ENCODE measurements around the gene DNAJB2. TPM values are rescaled to one million over a fixed set of nuclear protein-coding genes. Genes with fewer than 3 reads are reported as not detected.
A peak's percentile ranks its signal among the peaks of the same experiment; 100 is the strongest.

Gene DNAJB2
- total and polyA plus RNA-seq, 7 experiments from 2014 or later: 6.7 to 134 (median 107) TPM

DNA sequence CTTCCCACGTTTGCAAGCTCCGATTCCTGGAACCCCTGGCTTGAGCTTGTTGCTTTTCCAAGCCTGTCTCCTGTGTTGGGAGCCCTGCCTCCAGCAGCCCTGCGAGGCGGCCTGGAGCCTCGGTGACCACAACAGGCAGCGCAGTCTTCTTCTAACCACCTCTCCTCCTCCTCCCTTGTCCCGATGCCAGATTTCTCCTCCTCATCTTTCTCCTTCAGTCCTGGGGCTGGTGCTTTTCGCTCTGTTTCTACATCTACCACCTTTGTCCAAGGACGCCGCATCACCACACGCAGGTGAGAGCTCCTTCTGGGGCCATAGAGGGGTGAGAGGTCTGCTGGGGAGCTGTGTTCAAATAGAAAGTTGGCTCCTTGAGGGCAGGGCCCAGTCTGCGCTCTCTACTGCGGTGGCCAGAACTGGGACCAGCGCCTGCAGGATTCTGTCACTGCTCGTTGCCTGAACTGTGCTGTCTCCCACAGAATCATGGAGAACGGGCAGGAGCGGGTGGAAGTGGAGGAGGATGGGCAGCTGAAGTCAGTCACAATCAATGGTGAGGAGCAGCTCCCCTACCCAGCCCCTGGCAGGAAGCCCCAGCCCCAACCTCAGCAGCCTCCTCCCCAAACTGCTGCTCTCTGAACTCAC is 3.9 kb downstream of the DNAJB2 start:
- peaks cover 24 to 50% (median 41%) of the 10 kb centered on the region in 7 donors for H3K4me1 Mint-ChIP-seq
- ChIA-PET CTCF (interaction anchor here (12.9 kb wide), 1 partner anchor 13 kb away, joined by 194 read pairs; no protein-coding TSS in a partner anchor), POLR2A (interaction anchor here (0.8 to 8.2 kb wide), 5 partner anchors 12 to 110 kb away, joined by 6 to 214 read pairs (median 9); partner anchors contain the start of genes ANKZF1, ATG9A, TUBA4A and TUBA4B)
- no peaks in the 10 kb centered on the region for H3K27me3 Mint-ChIP-seq
- peaks cover 0 to 30% (median 10%) of the 10 kb centered on the region in 5 donors for H3K36me3 Mint-ChIP-seq
- peak overlapping the region in 1 of 10 donors; percentile 59 for H3K4me3 Mint-ChIP-seq
- H3K27me3 ChIP-seq (ENCODE audit: control insufficient read depth in 2 of 2, insufficient read depth in 2 of 2, low read length in 2 of 2): no peaks in the 10 kb centered on the region
- ATAC-seq (no peak), DNase-seq (no peak)
- H3K36me3 ChIP-seq (ENCODE audit: control insufficient read depth in 2 of 3, insufficient read depth in 3 of 3, low read length in 3 of 3): peaks cover 11 to 64% (median 28%) of the 10 kb centered on the region in 3 experiments
- peak overlapping the region in 7 of 9 donors; percentile 28 to 100 (median 82) for H3K27ac Mint-ChIP-seq
- intact Hi-C loops (cut with micrococcal nuclease): no loop called here
- no peaks in the 10 kb centered on the region for H3K9me3 ChIP-seq (ENCODE audit: control insufficient read depth in 2 of 3, low read length in 3 of 3)
- H3K4me3 ChIP-seq (ENCODE audit: low read length): no peak overlapping the region
- peaks cover 18 to 25% of the 10 kb centered on the region in 2 donors for H3K4me1 ChIP-seq (ENCODE audit: control insufficient read depth in 2 of 2, insufficient read depth in 2 of 2, low read length in 2 of 2)
- H3K27ac ChIP-seq (ENCODE audit: low read depth, low read length): peak overlapping the region; percentile 24
- no peaks in the 10 kb centered on the region for H3K9me3 Mint-ChIP-seq

DNA sequence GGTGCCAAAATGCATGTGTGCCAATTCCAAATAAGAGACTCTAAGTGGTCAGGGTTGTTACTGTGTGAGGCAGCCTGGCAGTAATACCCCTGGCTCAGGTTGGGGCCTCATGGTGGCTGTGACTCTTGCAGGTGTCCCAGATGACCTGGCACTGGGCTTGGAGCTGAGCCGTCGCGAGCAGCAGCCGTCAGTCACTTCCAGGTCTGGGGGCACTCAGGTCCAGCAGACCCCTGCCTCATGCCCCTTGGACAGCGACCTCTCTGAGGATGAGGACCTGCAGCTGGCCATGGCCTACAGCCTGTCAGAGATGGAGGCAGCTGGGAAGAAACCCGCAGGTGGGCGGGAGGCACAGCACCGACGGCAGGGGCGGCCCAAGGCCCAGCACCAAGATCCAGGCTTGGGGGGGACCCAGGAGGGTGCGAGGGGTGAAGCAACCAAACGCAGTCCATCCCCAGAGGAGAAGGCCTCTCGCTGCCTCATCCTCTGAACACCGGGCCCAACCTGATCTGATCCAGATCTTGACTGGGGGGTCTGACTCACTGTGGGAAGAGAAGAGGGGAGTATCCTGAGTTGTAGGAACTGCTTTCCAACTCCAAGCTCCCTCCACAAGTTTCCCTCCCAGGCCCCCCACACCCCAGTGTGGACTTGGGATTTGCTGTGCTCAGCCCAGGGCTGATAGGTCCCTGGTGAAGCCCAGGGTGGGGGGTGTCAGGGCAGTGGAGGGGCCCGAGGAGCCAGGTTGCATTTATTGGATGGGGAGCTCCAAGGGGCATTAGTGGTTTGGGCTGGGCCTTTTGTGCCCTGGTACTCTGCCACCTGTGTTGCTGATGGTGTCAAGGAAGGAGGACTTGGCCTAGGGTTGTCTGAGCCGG is 5.6 kb downstream of the DNAJB2 start:
- Mint-ChIP-seq H3K4me1 (peaks cover 14 to 36% (median 29%) of the 10 kb centered on the region in 7 donors), H3K9me3 (no peaks in the 10 kb centered on the region), H3K27me3 (no peaks in the 10 kb centered on the region), H3K36me3 (peaks cover 0 to 30% (median 10%) of the 10 kb centered on the region in 5 donors), H3K27ac (peak overlapping the region in 3 of 9 donors; percentile 14 to 46 (median 16)), H3K4me3 (no peak overlapping the region)
- no peak for DNase-seq
- ChIA-PET POLR2A (interaction anchor here (1.1 to 1.9 kb wide), 2 partner anchors 46 to 108 kb away, joined by 4 to 6 read pairs; partner anchors contain the start of gene CNPPD1), CTCF (interaction anchor here (12.9 kb wide), 1 partner anchor 11 kb away, joined by 194 read pairs; no protein-coding TSS in a partner anchor)
- intact Hi-C loops (cut with micrococcal nuclease): no loop called here
- Histone ChIP-seq H3K4me3 (ENCODE audit: low read length) (no peak overlapping the region), H3K9me3 (ENCODE audit: control insufficient read depth in 2 of 3, low read length in 3 of 3) (no peaks in the 10 kb centered on the region), H3K4me1 (ENCODE audit: control insufficient read depth in 2 of 2, insufficient read depth in 2 of 2, low read length in 2 of 2) (peaks cover 10 to 16% of the 10 kb centered on the region in 2 donors), H3K36me3 (ENCODE audit: control insufficient read depth in 2 of 3, insufficient read depth in 3 of 3, low read length in 3 of 3) (peaks cover 11 to 64% (median 28%) of the 10 kb centered on the region in 3 experiments), H3K27ac (ENCODE audit: low read depth, low read length) (peak overlapping the region; percentile 46), H3K27me3 (ENCODE audit: control insufficient read depth in 2 of 2, insufficient read depth in 2 of 2, low read length in 2 of 2) (no peaks in the 10 kb centered on the region)
- ATAC-seq: no peak

DNA sequence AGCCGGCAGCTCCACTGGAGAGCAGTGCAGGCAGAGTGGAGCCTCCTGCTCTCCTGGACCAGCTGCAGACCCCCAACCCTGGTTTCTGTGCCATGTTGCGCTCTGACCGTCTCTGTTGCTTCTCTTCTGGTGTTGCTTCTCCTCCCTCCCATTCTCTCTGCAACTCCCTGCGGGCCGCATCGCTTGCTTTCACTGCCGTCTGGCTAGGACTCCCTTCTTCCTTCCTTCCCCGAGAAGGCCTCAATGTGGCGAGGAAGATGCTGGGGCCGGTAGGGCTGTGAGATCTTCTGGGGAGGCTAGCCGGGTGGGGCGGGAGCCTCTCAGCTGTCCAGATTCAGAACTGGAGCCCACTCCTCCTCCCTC is 6.2 kb downstream of the DNAJB2 start:
- H3K4me3 Mint-ChIP-seq: no peak overlapping the region
- H3K27ac ChIP-seq (ENCODE audit: low read depth, low read length): peak overlapping the region; percentile 46
- DNase-seq (no peak), ATAC-seq (no peak)
- peaks cover 5 to 10% of the 10 kb centered on the region in 2 donors for H3K4me1 ChIP-seq (ENCODE audit: control insufficient read depth in 2 of 2, insufficient read depth in 2 of 2, low read length in 2 of 2)
- H3K27ac Mint-ChIP-seq: peak overlapping the region in 5 of 9 donors; percentile 17 to 76 (median 26)
- H3K9me3 Mint-ChIP-seq: no peaks in the 10 kb centered on the region
- H3K4me3 ChIP-seq (ENCODE audit: low read length): no peak overlapping the region
- H3K27me3 ChIP-seq (ENCODE audit: control insufficient read depth in 2 of 2, insufficient read depth in 2 of 2, low read length in 2 of 2): no peaks in the 10 kb centered on the region
- H3K36me3 ChIP-seq (ENCODE audit: control insufficient read depth in 2 of 3, insufficient read depth in 3 of 3, low read length in 3 of 3): peaks cover 11 to 63% (median 28%) of the 10 kb centered on the region in 3 experiments
- peaks cover 0 to 30% (median 9%) of the 10 kb centered on the region in 5 donors for H3K36me3 Mint-ChIP-seq
- ChIA-PET CTCF (interaction anchor here (2.0 to 12.9 kb wide), 2 partner anchors 10 to 11 kb away, joined by 12 to 194 read pairs; no protein-coding TSS in a partner anchor), POLR2A (interaction anchor here (1.1 kb wide), 2 partner anchors 32 to 109 kb away, joined by 3 to 4 read pairs; partner anchors contain the start of genes CNPPD1 and TUBA4B)
- no peaks in the 10 kb centered on the region for H3K27me3 Mint-ChIP-seq
- peaks cover 8 to 30% (median 22%) of the 10 kb centered on the region in 7 donors for H3K4me1 Mint-ChIP-seq
- no peaks in the 10 kb centered on the region for H3K9me3 ChIP-seq (ENCODE audit: control insufficient read depth in 2 of 3, low read length in 3 of 3)
- intact Hi-C loops (cut with micrococcal nuclease): no loop called here

DNA sequence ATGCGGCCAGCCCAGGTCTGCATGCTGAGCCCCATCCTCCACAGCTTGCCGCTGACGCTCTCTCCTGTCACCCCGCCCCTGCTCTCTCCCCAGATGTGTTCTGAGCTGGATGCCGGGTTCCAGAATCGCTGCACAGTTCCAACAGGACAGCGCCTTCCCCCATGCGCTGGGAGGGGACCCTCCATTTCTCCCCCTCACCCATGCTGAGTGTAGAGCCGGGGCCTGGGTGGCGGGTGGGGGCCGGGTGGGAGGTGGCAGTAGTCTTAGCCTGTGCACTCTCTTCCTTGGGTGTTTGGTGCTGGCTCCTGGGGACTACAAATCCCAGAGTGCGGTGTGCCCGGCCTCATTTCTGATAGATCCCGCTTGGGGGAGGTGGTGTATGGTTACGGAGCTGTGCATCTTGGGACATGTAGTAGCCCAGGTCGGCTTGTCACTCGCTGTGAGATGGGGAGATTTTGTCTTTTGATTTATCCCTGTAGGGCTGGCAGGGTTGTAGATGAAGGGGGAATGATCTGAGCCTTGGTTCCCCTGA is 6.8 kb downstream of the DNAJB2 start:
- Mint-ChIP-seq H3K36me3 (peaks cover 0 to 28% (median 8%) of the 10 kb centered on the region in 5 donors), H3K4me3 (no peak overlapping the region), H3K27me3 (no peaks in the 10 kb centered on the region), H3K27ac (peak overlapping the region in 4 of 9 donors; percentile 17 to 54 (median 27)), H3K9me3 (no peaks in the 10 kb centered on the region), H3K4me1 (peaks cover 6 to 25% (median 16%) of the 10 kb centered on the region in 7 donors)
- intact Hi-C loops (cut with micrococcal nuclease): no loop called here
- ChIA-PET CTCF (interaction anchor here (0.6 to 2.0 kb wide), 3 partner anchors 9 to 34 kb away, joined by 3 to 12 read pairs (median 4); no protein-coding TSS in a partner anchor), POLR2A (interaction anchor here (0.9 to 1.1 kb wide), 2 partner anchors 32 to 33 kb away, joined by 3 read pairs; partner anchors contain the start of genes TUBA4A and TUBA4B)
- no peak for ATAC-seq
- no peak overlapping the region for H3K27ac ChIP-seq (ENCODE audit: low read depth, low read length)
- H3K27me3 ChIP-seq (ENCODE audit: control insufficient read depth in 2 of 2, insufficient read depth in 2 of 2, low read length in 2 of 2): no peaks in the 10 kb centered on the region
- H3K36me3 ChIP-seq (ENCODE audit: control insufficient read depth in 2 of 3, insufficient read depth in 3 of 3, low read length in 3 of 3): peaks cover 6 to 57% (median 22%) of the 10 kb centered on the region in 3 experiments
- H3K4me1 ChIP-seq (ENCODE audit: control insufficient read depth in 2 of 2, insufficient read depth in 2 of 2, low read length in 2 of 2): peaks cover 0 to 4% of the 10 kb centered on the region in 2 donors
- no peaks in the 10 kb centered on the region for H3K9me3 ChIP-seq (ENCODE audit: control insufficient read depth in 2 of 3, low read length in 3 of 3)
- H3K4me3 ChIP-seq (ENCODE audit: low read length): no peak overlapping the region
- DNase-seq: no peak

DNA sequence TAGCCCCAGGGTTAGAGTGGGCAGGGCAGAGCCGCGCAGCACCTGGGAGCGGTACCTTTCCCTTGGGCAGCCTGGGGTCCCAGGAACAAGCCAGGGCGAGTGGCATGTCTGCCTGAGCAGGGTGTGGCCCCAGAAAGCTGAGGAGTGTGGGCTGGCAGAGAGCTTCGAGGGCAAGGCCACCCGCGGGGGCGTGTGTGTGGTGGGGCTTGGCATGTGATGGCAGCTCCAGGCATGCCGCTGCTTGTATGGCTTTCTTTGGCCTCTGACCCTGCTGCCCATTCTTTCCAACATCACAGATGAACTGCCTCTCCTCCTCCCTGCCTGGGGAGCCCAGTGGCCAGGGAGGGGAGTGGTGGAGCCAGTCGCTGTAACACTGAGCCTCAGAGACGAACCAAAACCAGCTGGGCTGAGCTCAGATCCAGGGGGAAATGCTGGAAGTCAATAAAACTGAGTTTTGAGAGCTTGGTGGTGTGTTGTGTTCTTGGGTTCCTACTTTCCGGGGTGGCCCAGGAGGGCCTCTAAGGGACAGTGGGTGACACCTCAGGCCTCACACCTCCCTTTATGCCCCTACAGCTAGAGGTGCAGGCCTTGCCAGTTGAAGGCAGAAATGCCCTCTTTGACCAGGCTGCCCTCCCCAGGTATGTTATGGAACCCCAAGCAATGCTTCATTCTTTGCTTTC is 7.4 kb downstream of the DNAJB2 start:
- intact Hi-C loops (cut with micrococcal nuclease): no loop called here
- H3K9me3 ChIP-seq (ENCODE audit: control insufficient read depth in 2 of 3, low read length in 3 of 3): no peaks in the 10 kb centered on the region
- no peaks in the 10 kb centered on the region for H3K27me3 Mint-ChIP-seq
- H3K9me3 Mint-ChIP-seq: no peaks in the 10 kb centered on the region
- H3K27me3 ChIP-seq (ENCODE audit: control insufficient read depth in 2 of 2, insufficient read depth in 2 of 2, low read length in 2 of 2): no peaks in the 10 kb centered on the region
- H3K27ac Mint-ChIP-seq: peak overlapping the region in 6 of 9 donors; percentile 7 to 82 (median 26)
- no peak overlapping the region for H3K4me3 Mint-ChIP-seq
- no peaks in the 10 kb centered on the region for H3K4me1 ChIP-seq (ENCODE audit: control insufficient read depth in 2 of 2, insufficient read depth in 2 of 2, low read length in 2 of 2)
- peaks cover 0 to 22% (median 8%) of the 10 kb centered on the region in 5 donors for H3K36me3 Mint-ChIP-seq
- H3K4me1 Mint-ChIP-seq: peaks cover 5 to 19% (median 10%) of the 10 kb centered on the region in 7 donors
- CTCF ChIA-PET: interaction anchor here (0.6 to 2.0 kb wide), 6 partner anchors 7 to 49 kb away, joined by 3 to 12 read pairs (median 4); partner anchors contain the start of gene DNAJB2
- POLR2A ChIA-PET: interaction anchor here (0.9 to 1.1 kb wide), 3 partner anchors 8 to 33 kb away, joined by 3 read pairs; partner anchors contain the start of genes TUBA4A and TUBA4B
- ATAC-seq (no peak), DNase-seq (no peak)
- no peak overlapping the region for H3K27ac ChIP-seq (ENCODE audit: low read depth, low read length)
- H3K4me3 ChIP-seq (ENCODE audit: low read length): no peak overlapping the region
- H3K36me3 ChIP-seq (ENCODE audit: control insufficient read depth in 2 of 3, insufficient read depth in 3 of 3, low read length in 3 of 3): peaks cover 0 to 51% (median 17%) of the 10 kb centered on the region in 3 experiments
